GM18508 (cell line): ENCODE measurements around the gene TMEM185B.
A peak's percentile ranks its signal among the peaks of the same experiment; 100 is the strongest.
"Not testable (repeated sequence)": the region's sequence is repeated elsewhere in the genome, so short reads cannot be mapped to it uniquely, and the experiment has no call there.

Source experiments
- ATAC-seq: cut with Tn5 transposase; IDR thresholded peaks from one replicate; pipeline ENCODE4 v1.9.1; 2021; ENCODE audit warnings: moderate number of reproducible peaks; ENCODE audit not compliant: insufficient read depth, unreplicated experiment

The TMEM185B gene

GRCh38 chr2:120223034-120223912, at the start of gene TMEM185B:
Gene TMEM185B (minus strand): TSS chr2:120223400. CDS start chr2:120222976, 424 bp downstream.
- peak; percentile 71 for ATAC-seq

- no peak for ATAC-seq
Measured at GRCh38 chr2:120271711-120272379, 48.6 kb upstream of the TMEM185B start.

GRCh38 chr2:120269816-120270215, 46.6 kb upstream of the TMEM185B start:
- ATAC-seq, result no peak

- ATAC-seq, result no peak
Measured at GRCh38 chr2:120269076-120269744, 46.0 kb upstream of the TMEM185B start.

DNA sequence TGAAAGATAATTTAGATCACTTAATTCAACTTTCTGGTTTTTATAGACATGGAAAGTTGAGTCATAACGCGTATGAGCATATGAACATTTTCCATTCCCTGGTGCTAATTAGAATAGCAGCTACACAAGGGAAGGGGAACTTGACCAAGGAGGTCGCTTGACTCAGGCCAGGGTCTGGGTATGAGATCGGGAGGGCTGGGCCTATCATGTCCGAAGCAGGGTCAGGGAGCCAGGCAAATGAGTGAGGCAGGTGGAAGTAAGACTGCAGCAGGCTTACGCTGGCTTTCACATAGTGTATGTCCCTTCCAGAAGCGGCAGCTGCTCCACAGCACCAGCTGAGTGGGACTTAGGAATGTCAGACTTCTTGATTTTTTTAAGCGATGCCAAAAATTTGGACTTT, 44.1 kb upstream of the TMEM185B start:
- ATAC-seq, result no peak

GRCh38 chr2:120265006-120265405, 41.8 kb upstream of the TMEM185B start:
- ATAC-seq, result no peak

DNA sequence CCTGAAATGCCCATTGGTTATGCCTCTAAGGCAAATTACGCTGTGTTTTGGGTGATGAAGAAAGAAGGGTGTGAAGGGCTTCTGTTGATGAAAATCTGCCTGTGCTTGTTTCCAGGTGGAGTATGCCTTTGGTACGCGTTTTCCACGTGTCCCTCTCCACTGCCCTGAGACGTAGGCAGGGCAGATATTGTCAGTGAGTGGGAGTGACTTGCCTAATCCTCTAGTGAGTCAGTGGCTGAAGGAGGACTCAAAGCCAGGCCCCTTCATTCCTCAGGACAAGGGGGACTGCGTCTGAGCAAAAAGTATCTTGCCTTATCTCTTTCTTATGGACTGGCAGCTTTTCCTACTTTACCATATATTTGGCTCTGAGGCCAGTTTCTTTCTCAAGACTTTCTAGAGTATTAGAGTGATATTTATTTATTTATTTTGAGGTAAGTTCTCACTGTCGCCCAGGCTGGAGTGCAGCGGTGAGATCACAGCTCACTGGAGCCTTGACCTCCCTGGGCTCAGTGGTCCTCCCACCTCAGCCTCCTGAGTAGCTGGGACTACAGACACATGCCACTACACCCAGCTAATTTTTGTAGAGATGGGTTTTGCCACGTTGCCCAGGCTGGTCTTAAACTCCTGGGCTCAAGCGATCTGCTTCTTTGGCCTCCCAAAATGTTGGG, 39.7 kb upstream of the TMEM185B start:
- no peak for ATAC-seq

DNA sequence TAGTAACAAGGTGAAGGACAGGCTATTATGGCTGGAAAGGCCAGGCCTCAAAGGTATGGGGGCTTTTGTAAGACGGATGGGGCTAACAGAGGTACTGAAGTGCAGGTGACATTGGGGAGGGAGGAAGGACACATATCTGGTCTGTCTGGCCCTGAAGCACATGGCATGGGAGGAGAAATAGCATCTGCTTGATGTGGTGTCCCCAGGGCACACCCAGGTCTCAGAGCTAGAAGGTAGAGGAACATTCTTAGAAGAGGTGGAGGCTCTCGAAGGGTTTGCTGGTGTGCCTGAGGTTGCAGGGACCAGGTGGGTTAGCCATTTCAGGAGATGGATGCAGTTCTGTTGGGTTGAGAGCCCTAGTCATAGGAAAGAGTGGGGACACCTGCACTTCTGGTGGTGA, 39.0 kb upstream of the TMEM185B start:
- no peak for ATAC-seq

DNA sequence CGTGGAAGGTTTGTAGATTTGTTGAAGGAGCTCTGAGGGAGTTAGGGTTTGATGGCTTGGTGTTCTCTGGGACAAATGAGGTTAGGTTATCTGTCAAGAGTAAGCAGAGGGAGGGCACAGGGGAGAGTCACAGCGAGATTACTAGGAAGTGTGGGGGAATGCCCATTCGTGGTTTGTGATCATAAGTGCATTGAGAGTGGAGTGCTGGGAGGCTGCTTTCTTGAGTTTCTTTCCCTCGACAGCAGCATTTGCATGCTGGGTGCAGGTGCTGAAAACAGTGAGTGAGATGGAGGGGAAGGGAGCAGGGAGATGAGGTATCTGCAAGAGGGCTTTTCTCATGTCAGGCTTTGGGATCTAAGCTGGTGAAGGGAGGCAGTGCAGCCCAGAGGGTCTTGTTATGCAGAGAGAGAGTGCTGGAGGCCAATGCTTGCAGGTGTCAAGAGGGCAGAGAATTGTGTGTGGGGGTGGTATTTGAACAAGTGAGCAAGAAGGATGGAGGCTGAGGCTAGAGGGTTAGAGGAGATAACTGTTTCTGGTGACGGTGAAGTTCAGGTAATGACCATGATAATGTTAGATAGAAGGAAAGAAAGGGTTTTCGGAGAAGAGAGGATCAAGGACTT, 38.3 kb upstream of the TMEM185B start:
- peak; percentile 76 for ATAC-seq

DNA sequence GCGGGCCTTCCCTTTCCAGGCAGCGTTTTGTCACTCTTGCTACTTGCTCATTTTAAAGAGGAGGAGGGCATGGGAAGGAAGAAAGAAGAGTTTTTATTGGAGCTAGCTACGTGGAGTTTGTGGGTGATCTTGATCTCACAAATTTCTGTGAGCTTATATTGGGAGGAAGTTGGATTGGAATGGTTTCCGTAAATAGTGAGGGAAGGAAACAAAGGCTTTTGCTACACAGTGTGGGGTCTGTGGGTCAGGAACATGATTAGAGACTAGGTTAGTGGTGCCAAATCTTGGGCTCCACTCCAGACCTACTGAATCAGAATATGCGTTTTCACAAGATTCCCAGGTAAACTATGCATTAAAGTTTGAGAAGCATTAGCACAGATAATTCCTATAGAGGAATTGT, 37.5 kb upstream of the TMEM185B start:
- no peak for ATAC-seq

GRCh38 chr2:120259939-120260338, 36.7 kb upstream of the TMEM185B start:
- ATAC-seq, result not testable (repeated sequence)

GRCh38 chr2:120258196-120258595, 35.0 kb upstream of the TMEM185B start:
- ATAC-seq, result no peak

DNA sequence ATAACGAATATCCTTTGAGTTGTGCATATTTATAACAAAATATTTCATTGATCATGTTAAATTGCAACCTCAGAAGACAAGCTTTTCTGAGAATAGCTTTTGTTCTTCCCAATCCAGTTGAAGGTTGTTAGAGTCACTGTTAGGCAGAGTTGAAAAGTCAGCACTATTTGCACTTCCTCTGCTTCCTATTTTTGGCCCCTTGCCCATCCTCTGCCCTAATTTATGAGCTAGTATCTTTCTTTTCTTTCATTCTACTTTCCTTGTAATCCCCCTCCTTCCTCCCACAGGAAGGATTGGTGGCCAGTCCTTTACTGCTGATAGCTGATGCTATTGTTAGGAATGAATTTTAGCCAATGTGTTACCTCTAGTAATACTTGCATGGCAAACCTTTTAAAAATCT, 34.3 kb upstream of the TMEM185B start:
- no peak for ATAC-seq

DNA sequence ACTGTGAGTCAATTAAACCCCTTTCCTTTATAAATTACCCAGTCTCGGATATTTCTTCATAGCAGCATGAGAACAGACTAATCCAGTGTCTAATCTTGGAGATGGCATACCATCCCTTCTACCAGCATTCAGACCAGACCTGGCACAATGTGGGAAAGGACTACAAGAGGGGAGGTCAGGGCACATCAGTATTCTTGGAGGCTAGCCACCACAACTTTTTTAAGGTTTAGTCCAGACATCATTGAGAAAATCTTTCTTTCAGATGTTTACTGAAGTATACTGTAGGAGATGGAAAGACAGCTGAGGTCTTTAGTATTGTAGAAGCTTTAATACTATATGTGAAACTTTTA, 33.4 kb upstream of the TMEM185B start:
- no peak for ATAC-seq

GRCh38 chr2:120255986-120256650, 32.9 kb upstream of the TMEM185B start:
- ATAC-seq, result no peak

DNA sequence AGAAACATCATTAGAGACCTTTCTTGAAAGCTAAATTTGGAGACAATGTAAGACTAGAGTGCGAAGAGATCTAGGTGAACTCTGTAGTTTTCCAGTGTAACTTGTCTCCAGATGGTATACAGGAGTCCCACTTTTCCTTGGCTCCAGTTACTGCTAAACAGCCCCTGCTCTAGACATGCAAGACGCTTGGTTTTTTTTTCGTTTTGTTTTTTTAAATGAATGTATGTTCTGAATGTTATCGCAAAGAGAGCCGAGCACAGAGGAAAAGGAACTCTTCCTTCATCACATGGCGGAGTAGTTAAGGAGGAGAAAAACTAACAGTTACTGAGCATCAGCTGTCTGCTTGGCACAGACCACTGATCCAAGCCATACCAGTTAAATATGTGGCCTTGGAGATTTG, 31.9 kb upstream of the TMEM185B start:
- no peak for ATAC-seq

GRCh38 chr2:120254178-120254577, 31.0 kb upstream of the TMEM185B start:
- ATAC-seq, result no peak

GRCh38 chr2:120253021-120253882, 30.1 kb upstream of the TMEM185B start:
- peak; percentile 19 for ATAC-seq
